Suprapubic skin (tissue), 4 donors: Measurements from ENCODE around the gene MEI1.

ENCODE experiments used
- POLR2A ChIP-seq, 2 donors: fragments of 450-650 bp; IDR thresholded peaks; one replicate each; pipeline ENCODE4 v1.6.1; 2017; ENCODE audit warnings: antibody characterized with exemption in 2 of 2, mild to moderate bottlenecking in 2 of 2, moderate library complexity in 2 of 2
- POLR2AphosphoS5 ChIP-seq, 3 donors: sonication (generic); formaldehyde crosslinking; IDR thresholded peaks; one replicate each; pipeline ENCODE4 v1.6.1; 2017; ENCODE audit warnings: antibody characterized with exemption in 3 of 3
- TF ChIP-seq, protein P1 (sequence below), 2 donors: fragments of 200-600 bp in 1 of 2; fragments of 450-650 bp in 1 of 2; sonication (generic) in 1 of 2; IDR thresholded peaks; one replicate each; pipeline ENCODE4 v1.5.1; 2016 to 2019; ENCODE audit warnings: antibody characterized with exemption in 2 of 2, mild to moderate bottlenecking in 1 of 2, moderate library complexity in 1 of 2

DNA sequence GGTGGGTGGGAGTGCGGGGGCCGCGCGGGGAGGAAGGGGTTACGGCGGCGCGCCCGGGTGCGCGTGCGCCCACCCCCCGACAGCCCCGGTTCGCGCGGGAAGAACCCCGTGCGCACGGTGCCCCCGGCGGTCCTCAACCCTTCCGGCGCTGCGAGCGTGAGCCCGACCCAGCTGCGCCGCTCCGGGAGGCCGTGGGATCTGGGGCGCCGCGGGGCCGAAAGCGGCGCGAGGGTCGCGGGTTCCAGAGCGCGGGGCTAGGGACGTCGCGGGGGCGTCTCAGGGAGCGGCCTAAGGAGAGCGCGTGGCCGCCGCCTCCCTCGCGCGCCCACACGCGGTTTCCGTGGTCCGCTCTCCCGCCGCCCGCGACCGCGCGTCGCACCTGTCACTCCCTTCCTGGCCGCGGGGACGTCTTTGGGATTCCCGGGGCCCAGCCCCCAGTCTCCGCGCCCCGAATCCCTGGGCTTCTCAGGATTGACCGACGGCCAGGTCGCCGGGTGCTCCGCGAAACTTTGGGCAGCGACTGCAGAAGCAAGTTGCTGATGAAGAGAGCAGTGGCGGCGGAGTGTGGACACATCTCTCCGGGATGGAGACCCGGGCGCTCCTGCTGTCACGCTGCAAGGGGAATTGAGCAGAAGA, 134.2 kb downstream of the MEI1 start:
- TF ChIP-seq, protein P1, sequence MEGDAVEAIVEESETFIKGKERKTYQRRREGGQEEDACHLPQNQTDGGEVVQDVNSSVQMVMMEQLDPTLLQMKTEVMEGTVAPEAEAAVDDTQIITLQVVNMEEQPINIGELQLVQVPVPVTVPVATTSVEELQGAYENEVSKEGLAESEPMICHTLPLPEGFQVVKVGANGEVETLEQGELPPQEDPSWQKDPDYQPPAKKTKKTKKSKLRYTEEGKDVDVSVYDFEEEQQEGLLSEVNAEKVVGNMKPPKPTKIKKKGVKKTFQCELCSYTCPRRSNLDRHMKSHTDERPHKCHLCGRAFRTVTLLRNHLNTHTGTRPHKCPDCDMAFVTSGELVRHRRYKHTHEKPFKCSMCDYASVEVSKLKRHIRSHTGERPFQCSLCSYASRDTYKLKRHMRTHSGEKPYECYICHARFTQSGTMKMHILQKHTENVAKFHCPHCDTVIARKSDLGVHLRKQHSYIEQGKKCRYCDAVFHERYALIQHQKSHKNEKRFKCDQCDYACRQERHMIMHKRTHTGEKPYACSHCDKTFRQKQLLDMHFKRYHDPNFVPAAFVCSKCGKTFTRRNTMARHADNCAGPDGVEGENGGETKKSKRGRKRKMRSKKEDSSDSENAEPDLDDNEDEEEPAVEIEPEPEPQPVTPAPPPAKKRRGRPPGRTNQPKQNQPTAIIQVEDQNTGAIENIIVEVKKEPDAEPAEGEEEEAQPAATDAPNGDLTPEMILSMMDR (IDR thresholded peaks at IDR 0.05), result no peak
- TF ChIP-seq POLR2AphosphoS5 (IDR thresholded peaks at IDR 0.05) (no peak), POLR2A (IDR thresholded peaks at IDR 0.05) (no peak)
